ENCODE measurements around the gene RNF6. TPM values are rescaled to one million over a fixed set of nuclear protein-coding genes. Genes with fewer than 3 reads are reported as not detected.

The RNF6 gene
- total RNA-seq, 1 donor from 2014 or later = 41.4 TPM

- Mint-ChIP-seq H3K27me3 (ENCODE audit: low read depth) (no peaks in the 10 kb centered on the region), H3K9me3 (ENCODE audit: low read depth) (no peaks in the 10 kb centered on the region), H3K4me1 (ENCODE audit: low read depth) (peaks cover 21% of the 10 kb centered on the region), H3K4me3 (ENCODE audit: unreplicated experiment) (peak overlapping the region; percentile 78), H3K36me3 (ENCODE audit: low read depth) (no peaks in the 10 kb centered on the region), H3K27ac (ENCODE audit: unreplicated experiment) (peak overlapping the region; percentile 92)
- DNase-seq (ENCODE audit: low spot score) = no peak
- TF ChIP-seq CTCF (IDR thresholded peaks at IDR 0.05) = no peak
Measured at GRCh38 chr13:26185720-26186117, 36.4 kb downstream of the RNF6 start.

GRCh38 chr13:26184791-26185250 lies 37.3 kb downstream of the RNF6 start:
- no peaks in the 10 kb centered on the region for H3K9me3 Mint-ChIP-seq (ENCODE audit: low read depth)
- no peaks in the 10 kb centered on the region for H3K36me3 Mint-ChIP-seq (ENCODE audit: low read depth)
- no peaks in the 10 kb centered on the region for H3K27me3 Mint-ChIP-seq (ENCODE audit: low read depth)
- H3K27ac Mint-ChIP-seq (ENCODE audit: unreplicated experiment) = no peak overlapping the region
- no peak for DNase-seq (ENCODE audit: low spot score)
- TF ChIP-seq CTCF (IDR thresholded peaks at IDR 0.05) = peak; percentile 95
- peaks cover 21% of the 10 kb centered on the region for H3K4me1 Mint-ChIP-seq (ENCODE audit: low read depth)
- H3K4me3 Mint-ChIP-seq (ENCODE audit: unreplicated experiment) = no peak overlapping the region

- no peaks in the 10 kb centered on the region for H3K36me3 Mint-ChIP-seq (ENCODE audit: low read depth)
Measured at GRCh38 chr13:26183416-26183815, 38.7 kb downstream of the RNF6 start.

GRCh38 chr13:26179344-26179743 lies 42.8 kb downstream of the RNF6 start:
- Mint-ChIP-seq H3K4me3 (ENCODE audit: unreplicated experiment) (no peak overlapping the region), H3K4me1 (ENCODE audit: low read depth) (no peaks in the 10 kb centered on the region), H3K36me3 (ENCODE audit: low read depth) (no peaks in the 10 kb centered on the region), H3K27ac (ENCODE audit: unreplicated experiment) (no peak overlapping the region), H3K9me3 (ENCODE audit: low read depth) (no peaks in the 10 kb centered on the region), H3K27me3 (ENCODE audit: low read depth) (peaks cover 5% of the 10 kb centered on the region)
- no peak for DNase-seq (ENCODE audit: low spot score)
- TF ChIP-seq CTCF (IDR thresholded peaks at IDR 0.05) = no peak

More at GRCh38 chr13:26183416-26183815, 38.7 kb downstream of the RNF6 start:
- no peak overlapping the region for H3K27ac Mint-ChIP-seq (ENCODE audit: unreplicated experiment)
- H3K4me1 Mint-ChIP-seq (ENCODE audit: low read depth) = peaks cover 21% of the 10 kb centered on the region
- TF ChIP-seq CTCF (IDR thresholded peaks at IDR 0.05) = no peak
- no peaks in the 10 kb centered on the region for H3K9me3 Mint-ChIP-seq (ENCODE audit: low read depth)
- H3K27me3 Mint-ChIP-seq (ENCODE audit: low read depth) = no peaks in the 10 kb centered on the region
- no peak for DNase-seq (ENCODE audit: low spot score)
- no peak overlapping the region for H3K4me3 Mint-ChIP-seq (ENCODE audit: unreplicated experiment)

- TF ChIP-seq CTCF (IDR thresholded peaks at IDR 0.05) = no peak
- H3K27me3 Mint-ChIP-seq (ENCODE audit: low read depth) = peaks cover 12% of the 10 kb centered on the region
- H3K27ac Mint-ChIP-seq (ENCODE audit: unreplicated experiment) = no peak overlapping the region
- peaks cover 5% of the 10 kb centered on the region for H3K4me1 Mint-ChIP-seq (ENCODE audit: low read depth)
- H3K9me3 Mint-ChIP-seq (ENCODE audit: low read depth) = no peaks in the 10 kb centered on the region
- no peaks in the 10 kb centered on the region for H3K36me3 Mint-ChIP-seq (ENCODE audit: low read depth)
- DNase-seq (ENCODE audit: low spot score) = no peak
- H3K4me3 Mint-ChIP-seq (ENCODE audit: unreplicated experiment) = no peak overlapping the region
Measured at GRCh38 chr13:26168835-26169234, 53.3 kb downstream of the RNF6 start.

Measured in chondrocyte (in vitro differentiated cells).